ENCODE measurements around the gene NXN.

- TF ChIP-seq CTCF (conservative IDR thresholded peaks at IDR 0.05) (no peak), ZFX (IDR thresholded peaks at IDR 0.05) (no peak)
Observed at GRCh38 chr17:881778-882177, 97.8 kb downstream of the NXN start.

Data from C4-2B (cell line).